Regular cardiac myocyte (primary cell): ENCODE results near the gene FBXO8. TPM values are rescaled to one million over a fixed set of nuclear protein-coding genes. Genes with fewer than 3 reads are reported as not detected.

Experiments
- total RNA-seq: library from RNA; depleted of rRNA; stranded (reverse); fragments of >200 nt; gene quantifications from 2 replicates; pipeline ENCODE4 v1.2.3, GENCODE V29; 2014

Gene FBXO8, protein sequence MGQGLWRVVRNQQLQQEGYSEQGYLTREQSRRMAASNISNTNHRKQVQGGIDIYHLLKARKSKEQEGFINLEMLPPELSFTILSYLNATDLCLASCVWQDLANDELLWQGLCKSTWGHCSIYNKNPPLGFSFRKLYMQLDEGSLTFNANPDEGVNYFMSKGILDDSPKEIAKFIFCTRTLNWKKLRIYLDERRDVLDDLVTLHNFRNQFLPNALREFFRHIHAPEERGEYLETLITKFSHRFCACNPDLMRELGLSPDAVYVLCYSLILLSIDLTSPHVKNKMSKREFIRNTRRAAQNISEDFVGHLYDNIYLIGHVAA
- total RNA-seq = 34.1 and 48.5 TPM in 2 replicates

GRCh38 chr4:174283507-174284471 is at the start of gene FBXO8, which contains the start of gene CEP44:
TSS of gene FBXO8 (minus strand) at chr4:174283667. CDS start at chr4:174263092, 20,575 bp downstream.
TSS of gene CEP44 (plus strand) at chr4:174283911. CDS start at chr4:174299122, 15,211 bp downstream.

Other genes with a start within 250 kb of the FBXO8 start
- 19.6 and 21.1 TPM in 2 replicates for gene CEP44, start 244 bp upstream of the FBXO8 start, total RNA-seq
- 0.19 and 0.28 TPM in 2 replicates for gene HPGD, start 238.8 kb upstream of the FBXO8 start, total RNA-seq